Measurements from ENCODE around the gene GCHFR.

- TF ChIP-seq RAD21 (IDR thresholded peaks at IDR 0.05; ENCODE audit: low read length) (no peak), POLR2A (IDR thresholded peaks at IDR 0.05; ENCODE audit: low read depth, low read length) (no peak), CTCF (conservative IDR thresholded peaks at IDR 0.05; ENCODE audit: low read depth, low read length) (no peak), BHLHE40 (IDR thresholded peaks at IDR 0.05; ENCODE audit: low read depth, low read length) (no peak), SMC3 (IDR thresholded peaks at IDR 0.05; ENCODE audit: low read depth, low read length) (no peak), CEBPB (IDR thresholded peaks at IDR 0.05; ENCODE audit: low read depth, low read length) (no peak), CHD1 (IDR thresholded peaks at IDR 0.05; ENCODE audit: low read depth, low read length) (no peak), RFX5 (IDR thresholded peaks at IDR 0.05; ENCODE audit: low read depth, low read length) (no peak), FOS (IDR thresholded peaks at IDR 0.05; ENCODE audit: low read depth, low read length) (no peak), MAFK (IDR thresholded peaks at IDR 0.05; ENCODE audit: low read depth, low read length) (no peak), MAZ (IDR thresholded peaks at IDR 0.05; ENCODE audit: borderline replicate concordance, low read depth, low read length) (no peak), RCOR1 (IDR thresholded peaks at IDR 0.05; ENCODE audit: insufficient replicate concordance, low read length) (no peak), MXI1 (IDR thresholded peaks at IDR 0.05; ENCODE audit: borderline replicate concordance, low read depth, low read length) (no peak)
- TF ChIP-seq, protein P1, sequence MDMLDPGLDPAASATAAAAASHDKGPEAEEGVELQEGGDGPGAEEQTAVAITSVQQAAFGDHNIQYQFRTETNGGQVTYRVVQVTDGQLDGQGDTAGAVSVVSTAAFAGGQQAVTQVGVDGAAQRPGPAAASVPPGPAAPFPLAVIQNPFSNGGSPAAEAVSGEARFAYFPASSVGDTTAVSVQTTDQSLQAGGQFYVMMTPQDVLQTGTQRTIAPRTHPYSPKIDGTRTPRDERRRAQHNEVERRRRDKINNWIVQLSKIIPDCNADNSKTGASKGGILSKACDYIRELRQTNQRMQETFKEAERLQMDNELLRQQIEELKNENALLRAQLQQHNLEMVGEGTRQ (IDR thresholded peaks at IDR 0.05; ENCODE audit: low read depth, low read length): no peak
Observed at GRCh38 chr15:40806672-40807027, 42.8 kb downstream of the GCHFR start.

Measured in IMR-90 (cell line).